ENCODE measurements around the gene CEL.
"Not testable (repeated sequence)": the region's sequence is repeated elsewhere in the genome, so short reads cannot be mapped to it uniquely, and the experiment has no call there.

CEL gene

DNA sequence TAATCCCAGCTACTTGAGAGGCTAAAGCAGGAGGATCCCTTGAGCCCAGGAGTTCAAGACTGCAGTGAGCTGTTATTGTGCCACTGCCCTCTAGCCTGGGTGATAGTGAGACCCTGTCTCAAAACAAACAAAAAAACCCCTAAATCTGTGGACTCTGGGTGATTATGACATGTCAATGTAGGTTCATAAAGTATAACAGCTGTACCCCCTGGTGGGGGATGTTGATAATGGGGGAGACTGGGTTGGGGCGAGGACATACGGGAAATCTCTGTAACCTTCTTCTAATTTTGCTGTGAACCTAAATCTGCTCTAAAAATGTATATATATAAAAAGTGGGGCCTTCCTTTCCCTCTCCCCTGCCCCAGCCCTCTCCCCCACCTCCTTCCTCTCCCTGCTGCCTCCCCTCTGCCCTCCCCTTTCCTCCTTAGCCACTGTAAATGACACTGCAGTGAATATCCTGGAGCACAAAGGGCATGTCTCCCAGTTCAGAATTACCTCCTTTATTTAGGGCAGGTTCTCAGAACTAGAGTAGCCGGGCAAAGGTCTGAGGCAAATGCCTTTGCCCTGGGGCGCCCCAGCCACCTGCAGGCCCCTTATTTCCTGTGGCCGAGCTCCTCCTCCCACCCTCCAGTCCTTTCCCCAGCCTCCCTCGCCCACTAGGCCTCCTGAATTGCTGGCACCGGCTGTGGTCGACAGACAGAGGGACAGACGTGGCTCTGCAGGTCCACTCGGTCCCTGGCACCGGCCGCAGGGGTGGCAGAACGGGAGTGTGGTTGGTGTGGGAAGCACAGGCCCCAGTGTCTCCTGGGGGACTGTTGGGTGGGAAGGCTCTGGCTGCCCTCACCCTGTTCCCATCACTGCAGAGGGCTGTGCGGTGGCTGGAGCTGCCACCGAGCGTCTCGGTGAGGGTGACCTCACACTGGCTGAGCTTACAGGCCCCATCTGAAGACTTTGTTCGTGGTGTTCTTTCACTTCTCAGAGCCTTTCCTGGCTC, 19.3 kb downstream of the CEL start:
- not testable (repeated sequence) for DNase-seq (ENCODE audit: extremely low read depth in 1 of 2, low read depth in 1 of 2)

DNA sequence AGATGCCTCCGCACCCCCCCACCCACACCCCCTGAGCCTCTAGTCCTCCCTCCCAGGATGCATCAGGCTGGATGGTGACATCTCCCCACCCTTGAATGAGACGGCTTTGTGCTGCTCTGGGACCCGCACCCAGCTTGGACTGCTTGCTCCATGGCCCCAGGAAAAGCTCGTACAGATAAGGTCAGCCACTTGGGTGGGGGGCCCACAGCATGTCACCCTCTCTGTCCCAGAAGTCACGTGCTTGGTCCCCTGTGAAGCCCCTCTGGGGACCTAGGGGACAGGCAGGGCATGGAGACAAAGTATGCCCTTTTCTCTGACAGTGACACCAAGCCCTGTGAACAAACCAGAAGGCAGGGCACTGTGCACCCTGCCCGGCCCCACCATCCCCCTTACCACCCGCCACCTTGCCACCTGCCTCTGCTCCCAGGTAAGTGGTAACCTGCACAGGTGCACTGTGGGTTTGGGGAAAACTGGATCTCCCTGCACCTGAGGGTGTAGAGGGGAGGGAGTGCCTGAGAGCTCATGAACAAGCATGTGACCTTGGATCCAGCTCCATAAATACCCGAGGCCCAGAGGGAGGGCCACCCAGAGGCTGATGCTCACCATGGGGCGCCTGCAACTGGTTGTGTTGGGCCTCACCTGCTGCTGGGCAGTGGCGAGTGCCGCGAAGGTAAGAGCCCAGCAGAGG, 20.3 kb downstream of the CEL start:
- DNase-seq (ENCODE audit: extremely low read depth in 1 of 2, low read depth in 1 of 2) = not testable (repeated sequence)

DNA sequence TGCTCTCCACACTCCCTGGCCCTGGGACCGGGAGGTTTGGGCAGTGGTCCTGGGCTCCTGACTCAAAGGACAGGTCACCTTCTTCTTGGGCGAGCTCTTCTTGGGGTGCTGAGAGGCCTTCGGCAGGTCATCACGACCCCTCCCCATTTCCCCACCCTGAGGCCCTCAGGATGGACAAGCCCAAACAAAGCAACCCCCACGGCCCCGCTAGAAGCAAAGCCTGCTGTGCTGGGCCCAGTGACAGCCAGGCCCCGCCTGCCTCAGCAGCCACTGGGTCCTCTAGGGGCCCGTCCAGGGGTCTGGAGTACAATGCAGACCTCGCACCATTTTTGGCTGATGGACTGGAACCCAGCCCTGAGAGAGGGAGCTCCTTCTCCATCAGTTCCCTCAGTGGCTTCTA, 21.9 kb downstream of the CEL start:
- DNase-seq (ENCODE audit: extremely low read depth in 1 of 2, low read depth in 1 of 2) = not testable (repeated sequence)

DNA sequence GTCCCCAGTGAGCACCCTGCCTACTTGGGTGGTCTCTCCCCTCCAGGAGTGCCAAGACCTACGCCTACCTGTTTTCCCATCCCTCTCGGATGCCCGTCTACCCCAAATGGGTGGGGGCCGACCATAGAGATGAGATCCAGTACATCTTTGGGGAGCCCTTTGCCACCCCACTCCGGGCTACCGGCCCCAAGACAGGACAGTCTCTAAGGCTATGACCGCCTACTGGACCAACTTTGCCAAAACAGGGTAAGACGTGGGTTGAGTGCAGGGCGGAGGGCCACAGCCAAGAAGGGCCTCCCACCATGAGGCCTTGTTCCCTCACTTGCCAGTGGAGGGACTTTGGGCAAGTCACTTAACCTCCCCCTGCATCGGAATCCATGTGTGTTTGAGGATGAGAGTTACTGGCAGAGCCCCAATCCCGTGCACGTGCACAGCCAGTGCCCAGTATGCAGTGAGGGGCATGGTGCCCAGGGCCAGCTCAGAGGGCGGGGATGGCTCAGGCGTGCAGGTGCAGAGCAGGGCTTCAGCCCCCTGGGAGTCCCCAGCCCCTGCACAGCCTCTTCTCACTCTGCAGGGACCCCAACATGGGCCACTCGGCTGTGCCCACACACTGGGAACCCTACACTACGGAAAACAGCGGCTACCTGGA, 24.6 kb downstream of the CEL start:
- DNase-seq (ENCODE audit: extremely low read depth in 1 of 2, low read depth in 1 of 2) = not testable (repeated sequence)

DNA sequence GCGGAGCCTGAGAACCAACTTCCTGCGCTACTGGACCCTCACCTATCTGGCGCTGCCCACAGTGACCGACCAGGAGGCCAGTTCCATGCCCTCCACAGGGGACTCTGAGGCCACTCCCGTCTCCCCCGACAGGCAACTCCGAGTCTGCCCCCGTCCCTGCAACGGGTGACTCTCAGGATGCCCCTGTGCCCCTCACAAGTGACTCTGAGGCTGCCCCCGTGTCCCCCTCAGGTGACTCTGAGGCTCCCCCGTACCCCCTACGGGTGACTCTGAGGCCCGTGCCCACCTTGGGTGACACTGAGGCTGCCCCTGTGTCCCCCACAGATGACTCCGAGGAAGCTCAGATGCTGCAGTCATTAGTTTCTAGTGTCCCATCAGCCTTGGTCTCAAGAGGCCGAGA, 25.1 kb downstream of the CEL start:
- no peak for DNase-seq (ENCODE audit: extremely low read depth in 1 of 2, low read depth in 1 of 2)

DNA sequence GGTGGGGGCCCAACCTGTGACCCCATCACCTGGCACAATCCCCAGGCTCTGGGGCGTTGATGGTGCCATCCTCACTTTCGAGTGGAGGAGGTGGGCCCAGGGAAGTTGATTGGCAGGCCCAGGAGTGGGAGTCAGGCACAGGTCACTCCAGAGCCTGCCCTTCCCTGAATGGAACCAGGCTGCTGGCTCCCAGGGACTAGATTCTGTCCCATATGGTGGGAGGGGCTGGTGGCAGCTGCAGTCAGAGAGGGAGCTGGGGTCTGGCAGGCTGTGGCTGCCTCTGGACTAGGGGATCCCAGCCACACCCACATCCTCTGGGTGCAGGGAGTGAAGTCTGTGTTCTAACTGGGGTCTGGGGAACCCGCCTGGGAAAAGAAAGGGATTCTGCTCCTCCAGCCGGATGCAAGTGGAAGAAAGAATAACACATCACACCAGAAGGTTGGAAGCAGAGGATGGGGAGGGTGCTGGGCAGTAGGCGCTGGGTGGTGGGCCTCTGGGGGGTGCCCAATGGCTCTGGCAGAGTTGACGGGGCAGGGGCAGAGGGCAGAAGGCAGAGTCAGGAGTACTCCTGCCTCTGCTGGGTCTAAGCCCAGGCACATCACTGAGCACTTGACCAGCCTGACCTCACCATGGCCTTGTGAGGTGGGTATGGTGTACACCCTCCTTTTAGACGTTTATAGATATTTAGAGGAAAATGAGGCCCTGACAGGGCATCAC, 25.8 kb downstream of the CEL start:
- DNase-seq (ENCODE audit: extremely low read depth in 1 of 2, low read depth in 1 of 2) = no peak

DNA sequence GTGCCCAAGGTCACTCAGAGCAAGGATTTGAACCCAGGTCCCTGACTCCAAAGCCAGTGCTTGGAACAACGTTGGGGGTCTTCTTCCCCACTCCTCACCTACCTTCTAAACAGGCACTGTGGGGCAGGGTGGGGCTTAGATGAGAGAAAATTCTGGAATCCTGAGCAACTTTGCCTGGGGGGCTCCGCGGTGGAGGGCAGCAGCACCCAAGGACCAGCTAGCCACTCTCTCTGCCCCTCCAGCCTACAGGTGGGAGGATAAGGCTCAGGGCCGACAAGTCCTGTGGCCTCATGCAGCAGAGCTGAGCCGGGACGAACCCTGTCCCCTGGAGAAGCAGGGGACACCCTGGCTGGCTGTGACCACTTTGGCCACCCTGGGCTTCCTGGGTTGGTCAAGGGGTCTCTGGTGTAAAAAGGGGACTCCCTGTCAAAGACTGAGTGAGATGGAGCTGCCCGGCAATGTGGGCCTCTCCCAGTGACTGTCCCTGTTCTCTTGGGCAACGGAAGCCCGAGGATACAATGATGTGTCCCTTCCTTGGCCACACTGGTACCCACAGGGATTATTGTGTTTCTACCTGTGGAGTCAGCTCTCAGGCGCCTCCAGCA, 26.5 kb downstream of the CEL start:
- no peak for DNase-seq (ENCODE audit: extremely low read depth in 1 of 2, low read depth in 1 of 2)

DNA sequence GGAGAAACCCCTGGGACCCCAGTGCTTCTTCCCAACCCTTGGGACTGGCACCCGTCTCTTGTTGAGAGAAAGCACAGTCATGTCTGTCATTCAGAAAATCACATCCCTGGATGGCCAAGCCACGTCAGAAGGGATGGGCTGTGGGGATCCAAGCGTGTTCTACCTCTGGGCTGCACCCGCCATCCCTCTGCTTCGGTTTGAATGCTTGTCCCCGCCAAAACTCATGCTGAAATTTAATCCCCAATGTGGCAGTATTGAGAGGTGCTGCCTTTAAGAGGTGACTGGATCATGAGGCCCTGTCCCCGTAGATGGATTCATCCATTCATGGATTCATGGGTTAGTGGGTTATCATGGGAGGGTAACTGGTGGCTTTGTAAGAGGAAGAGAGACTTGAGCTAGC, 27.0 kb downstream of the CEL start:
- no peak for DNase-seq (ENCODE audit: extremely low read depth in 1 of 2, low read depth in 1 of 2)

DNA sequence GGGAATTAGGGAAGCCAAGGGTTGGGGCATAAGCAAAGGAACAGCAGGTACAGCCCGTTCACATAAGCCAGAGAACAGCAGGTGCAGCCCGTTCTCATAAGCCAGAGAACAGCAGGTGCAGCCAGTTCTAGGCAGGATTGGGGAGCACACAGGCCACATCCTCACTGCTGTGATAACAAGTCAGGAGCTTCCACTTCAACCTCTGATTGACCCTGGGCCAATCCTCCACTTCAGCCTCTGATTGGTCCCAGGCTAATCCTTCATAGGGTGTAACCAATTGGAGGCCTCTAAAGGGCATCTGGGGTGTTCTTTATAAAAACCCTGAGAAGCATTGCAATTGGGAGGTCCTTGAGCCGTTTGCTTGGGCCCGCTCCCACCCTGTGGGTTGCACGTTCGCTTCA, 27.5 kb downstream of the CEL start:
- DNase-seq (ENCODE audit: extremely low read depth in 1 of 2, low read depth in 1 of 2) = no peak

DNA sequence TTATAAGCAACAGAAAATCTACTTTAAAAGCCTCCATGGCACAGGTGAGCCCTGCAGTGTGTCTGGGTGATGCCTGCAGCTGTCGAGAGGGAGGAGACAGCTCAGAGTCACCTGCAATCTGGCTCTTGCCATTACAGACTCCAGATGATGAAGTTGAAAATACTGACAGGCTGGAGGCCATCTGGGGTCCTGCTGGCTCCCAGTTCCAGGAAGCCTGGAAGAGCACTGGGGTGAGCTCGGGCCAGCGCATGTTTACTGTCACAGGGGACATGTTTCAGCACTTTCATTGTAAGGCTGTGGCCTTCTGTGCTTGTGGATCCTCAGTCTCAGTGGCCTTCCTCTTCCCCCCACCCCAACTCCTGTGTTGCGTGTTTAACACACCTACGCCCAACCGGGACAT, 28.4 kb downstream of the CEL start:
- no peak for DNase-seq (ENCODE audit: extremely low read depth in 1 of 2, low read depth in 1 of 2)

DNA sequence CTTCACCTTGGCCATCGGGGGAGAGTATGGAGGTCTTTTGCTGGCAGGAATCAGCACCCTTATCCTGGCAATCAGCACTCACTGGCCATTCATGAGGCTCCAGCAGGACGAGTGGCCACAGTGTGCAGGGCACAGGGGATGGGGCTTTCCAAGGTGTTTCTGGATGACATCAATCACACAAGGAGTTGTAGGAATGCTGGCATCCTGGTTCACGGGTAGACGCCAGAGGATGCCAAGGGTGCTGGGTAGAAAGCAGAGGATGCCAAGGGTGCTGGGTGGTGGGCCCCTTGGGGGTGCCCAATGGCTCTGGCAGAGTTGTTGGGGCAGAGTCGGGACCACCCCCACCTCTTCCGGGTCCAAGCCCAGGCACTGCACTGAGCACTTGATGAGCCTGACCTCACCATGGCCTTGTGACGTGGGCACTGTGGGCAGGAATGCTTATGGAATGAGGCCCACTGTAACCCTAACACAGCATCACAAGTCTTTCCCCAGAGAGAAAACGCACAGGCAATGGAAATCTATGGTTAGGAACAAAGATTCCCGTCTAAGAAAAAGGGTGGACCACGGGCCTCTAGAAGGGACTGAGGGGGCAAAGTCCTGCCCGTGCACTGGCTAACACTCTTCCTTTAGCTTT, 29.1 kb downstream of the CEL start:
- DNase-seq (ENCODE audit: extremely low read depth in 1 of 2, low read depth in 1 of 2) = no peak

DNA sequence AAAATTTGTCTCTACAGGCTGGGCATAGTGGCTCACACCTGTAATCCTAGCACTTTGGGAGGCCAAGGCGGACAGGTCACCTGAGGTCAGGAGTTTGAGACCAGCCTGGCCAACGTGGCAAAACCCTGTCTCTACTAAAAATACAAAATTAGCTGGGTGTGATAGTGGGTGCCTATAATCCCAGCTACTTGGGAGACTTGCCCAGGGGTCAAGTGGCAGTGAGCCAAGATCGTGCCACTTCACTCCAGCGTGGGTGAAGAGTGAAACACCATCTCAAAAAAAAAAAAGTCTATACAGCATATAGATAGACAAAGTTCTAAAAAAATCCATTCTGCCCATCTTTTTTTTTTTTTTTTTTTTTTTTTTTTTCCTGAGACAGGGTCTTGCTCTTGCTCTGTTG, 32.6 kb downstream of the CEL start:
- not testable (repeated sequence) for DNase-seq (ENCODE audit: extremely low read depth in 1 of 2, low read depth in 1 of 2)

DNA sequence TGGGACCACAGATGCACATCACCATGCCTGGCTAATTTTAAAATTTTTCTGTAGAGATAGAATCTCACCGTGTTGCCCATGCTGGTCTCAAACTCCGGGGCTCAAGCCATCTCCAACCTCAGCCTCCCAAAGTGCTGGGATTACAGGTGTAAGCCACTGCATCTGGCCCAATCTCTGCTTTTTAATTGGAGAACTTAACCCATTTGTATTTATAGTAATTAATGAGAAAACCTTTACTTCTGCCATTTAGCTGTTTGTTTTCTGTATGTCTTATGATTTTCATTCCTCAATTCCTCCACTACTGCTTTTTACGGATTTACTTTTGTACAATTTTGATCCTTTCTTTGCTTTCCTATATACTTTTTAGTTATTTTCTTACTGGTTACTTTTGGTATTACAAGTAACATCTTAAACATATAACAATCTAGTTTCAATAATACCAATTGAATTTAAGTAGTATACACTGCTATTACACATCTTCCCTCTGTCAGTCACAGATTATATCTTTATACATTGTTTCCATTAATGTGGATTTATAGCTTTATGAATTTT, 33.1 kb downstream of the CEL start:
- no peak for DNase-seq (ENCODE audit: extremely low read depth in 1 of 2, low read depth in 1 of 2)

DNA sequence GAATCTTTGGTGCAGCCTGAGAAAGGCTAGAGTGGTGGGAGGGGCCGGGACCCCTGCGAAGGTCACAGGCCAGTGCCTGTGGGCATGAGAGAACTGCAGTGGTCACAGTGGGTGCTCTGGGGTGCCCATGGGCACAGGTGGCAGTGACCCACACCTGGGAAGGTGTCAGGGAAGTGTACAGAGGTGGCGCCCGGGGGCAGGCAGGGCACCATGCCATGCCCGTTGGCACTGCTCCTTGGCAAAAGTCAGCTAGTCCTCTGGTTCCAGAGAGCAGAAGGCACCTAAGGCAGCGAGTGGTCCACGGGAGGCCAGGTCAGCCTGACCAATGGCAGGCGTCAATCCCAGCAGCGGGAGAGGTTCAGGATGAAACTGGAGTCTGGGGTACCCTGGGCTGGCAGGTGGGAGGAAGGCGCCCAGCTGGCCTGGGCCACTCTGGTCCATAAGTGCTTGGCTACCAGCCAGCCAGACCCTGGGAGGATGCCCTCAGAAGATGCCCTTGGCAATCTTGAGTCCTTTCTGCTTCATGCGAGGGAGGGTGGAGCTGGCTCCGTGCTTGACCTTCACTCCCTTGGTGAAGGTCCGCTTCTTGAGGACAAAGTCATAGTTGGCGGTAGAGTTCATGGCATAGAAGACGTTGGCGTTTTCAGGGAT, 36.4 kb downstream of the CEL start:
- DNase-seq (ENCODE audit: extremely low read depth in 1 of 2, low read depth in 1 of 2) = no peak

DNA sequence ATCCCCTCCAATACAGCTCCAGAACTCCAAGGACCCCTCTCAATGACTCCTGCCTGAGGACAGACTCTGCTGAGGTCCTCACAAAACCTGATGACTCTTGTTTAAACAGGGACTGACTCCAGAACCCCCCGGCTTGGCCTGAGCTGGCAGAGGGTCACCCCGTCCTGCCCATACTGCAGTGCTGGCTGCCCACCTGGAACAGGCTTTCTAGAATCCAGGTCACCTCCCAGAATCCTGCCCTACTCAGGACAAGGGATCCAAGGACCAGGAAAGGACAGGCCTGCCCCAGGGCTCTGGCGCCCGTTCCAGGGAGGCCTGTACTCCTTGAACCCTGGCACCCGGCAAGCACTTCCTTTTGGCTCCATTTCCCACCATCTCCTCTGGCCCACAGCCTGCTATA, 37.1 kb downstream of the CEL start:
- DNase-seq (ENCODE audit: extremely low read depth in 1 of 2, low read depth in 1 of 2) = no peak

DNA sequence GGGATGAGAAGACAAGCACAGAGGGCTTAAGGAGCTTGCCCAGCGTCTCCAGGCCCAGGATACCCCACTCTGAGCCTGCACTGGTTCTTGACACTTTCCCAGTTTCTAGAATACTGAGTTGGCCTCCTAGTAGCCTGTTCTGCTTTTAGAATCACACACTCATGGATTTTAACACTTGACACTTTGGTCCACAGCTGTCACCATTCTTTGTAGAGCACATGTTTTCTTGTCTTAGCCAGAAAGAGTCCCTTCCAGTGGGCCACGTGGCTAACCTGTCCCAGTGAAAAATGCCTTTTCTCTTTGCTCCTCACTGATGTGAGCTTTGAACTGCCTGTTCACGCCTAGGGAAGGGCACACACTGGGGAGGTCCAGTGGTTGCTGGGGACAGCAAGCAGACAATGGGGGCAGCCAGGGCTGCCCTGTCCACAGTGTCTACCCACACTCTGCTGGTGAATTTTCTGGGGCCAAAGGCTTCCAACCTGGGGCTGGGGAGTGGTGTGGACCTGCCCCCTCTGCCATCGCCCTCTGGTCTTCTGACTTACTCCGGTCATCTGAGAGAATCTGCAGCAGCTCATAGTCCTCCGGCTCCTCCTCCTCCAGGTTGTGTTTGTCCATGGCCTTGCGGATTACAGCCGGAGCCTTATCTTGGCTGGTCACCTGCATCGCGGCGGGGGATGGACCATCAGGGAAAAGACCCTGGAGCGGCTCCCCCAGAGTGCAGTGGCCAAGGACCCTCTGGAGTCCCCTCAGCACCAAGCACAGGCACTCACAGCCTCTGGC, 38.1 kb downstream of the CEL start:
- no peak for DNase-seq (ENCODE audit: extremely low read depth in 1 of 2, low read depth in 1 of 2)

DNA sequence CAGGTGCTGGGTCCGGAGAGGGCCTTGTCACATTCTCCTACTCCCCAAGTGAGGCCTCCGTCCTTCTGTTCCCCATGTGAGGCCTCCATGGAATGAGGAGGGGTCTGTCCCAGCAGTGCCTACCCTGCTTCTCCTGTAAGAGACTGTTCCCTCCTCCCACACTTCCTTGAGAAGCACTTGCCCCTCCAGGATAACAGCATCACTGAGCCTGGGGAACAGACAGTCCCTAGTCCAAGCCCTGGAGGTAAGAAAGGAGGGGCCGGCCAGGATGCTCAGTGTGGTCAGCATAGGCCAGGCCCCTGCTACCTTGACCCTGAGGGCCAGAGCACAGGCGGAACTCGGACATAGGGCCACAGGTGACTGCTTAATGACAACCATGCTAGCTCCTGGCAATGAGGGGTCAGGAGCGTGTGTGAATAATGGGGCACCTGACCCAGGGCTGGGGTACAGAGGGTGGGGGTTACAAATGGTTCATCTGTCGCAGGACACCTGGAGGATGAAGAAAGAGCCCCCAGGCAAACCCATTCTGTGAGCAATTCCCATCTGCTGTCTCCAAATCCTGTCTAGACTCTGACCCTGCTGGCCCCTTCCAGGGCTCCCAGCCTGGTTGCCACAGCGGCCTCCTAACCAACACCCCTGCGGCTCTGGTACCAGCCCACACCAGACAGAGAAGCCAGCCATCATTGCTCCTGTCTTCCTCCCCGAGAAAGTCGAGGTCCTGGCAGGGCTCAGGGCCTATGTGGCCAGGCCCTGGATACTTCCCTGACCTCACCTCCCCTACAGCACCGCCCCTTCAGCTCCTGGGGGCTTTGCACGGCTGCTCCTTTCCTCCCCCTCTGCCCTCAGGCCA, 39.0 kb downstream of the CEL start:
- no peak for DNase-seq (ENCODE audit: extremely low read depth in 1 of 2, low read depth in 1 of 2)

Measured in stimulated activated CD8-positive, alpha-beta memory T cell treated with anti-CD3 and anti-CD28 coated beads, Interleukin-7, amount 100 ng/mL, for 48 hours (primary cell).